Stomach (tissue), 4 donors: ENCODE results near the gene ARX.

Source experiments
- CTCF ChIP-seq, 7 experiments: fragments of 450-650 bp in 4 of 7; fragments of 200-600 bp in 3 of 7; sonication (generic) in 3 of 7; IDR thresholded peaks; one replicate each; pipeline ENCODE4 v1.5.1; 2016 to 2019; ENCODE audit warnings: antibody characterized with exemption in 7 of 7, control low read depth in 2 of 7, mild to moderate bottlenecking in 1 of 7
- EP300 ChIP-seq: sonication (generic); formaldehyde crosslinking; IDR thresholded peaks from one replicate; pipeline ENCODE4 v1.6.1; 2017; ENCODE audit warnings: antibody characterized with exemption
- POLR2A ChIP-seq, 4 donors: fragments of 450-650 bp; IDR thresholded peaks; one replicate each; pipeline ENCODE4 v1.6.1; 2016; ENCODE audit warnings: antibody characterized with exemption in 4 of 4, control low read depth in 2 of 4, mild to moderate bottlenecking in 1 of 4, moderate library complexity in 1 of 4
- POLR2AphosphoS5 ChIP-seq, 3 donors: sonication (generic); formaldehyde crosslinking; IDR thresholded peaks; one replicate each; pipeline ENCODE4 v1.6.1; 2016; ENCODE audit warnings: antibody characterized with exemption in 3 of 3

- no peak for TF ChIP-seq CTCF (IDR thresholded peaks at IDR 0.05)
- no peak for TF ChIP-seq EP300
- no peak for TF ChIP-seq POLR2A (IDR thresholded peaks at IDR 0.05)
- no peak for TF ChIP-seq POLR2AphosphoS5 (IDR thresholded peaks at IDR 0.05)
These were observed 4.0 kb downstream of the ARX start for GRCh38 chrX:25011589-25012432.
